PC-3 (cell line): ENCODE data around the gene SIGLEC6.

Source experiments
- EZH2 ChIP-seq: fragments of 300-600 bp; sonication (generic); IDR thresholded peaks from one replicate; pipeline ENCODE4 v1.6.1; 2017; ENCODE audit warnings: antibody characterized with exemption, mild to moderate bottlenecking, low read length; ENCODE audit not compliant: unreplicated experiment
- EZH2phosphoT487 ChIP-seq: fragments of 300-600 bp; sonication (generic); IDR thresholded peaks from 2 replicates; pipeline ENCODE4 v1.6.1; 2018; ENCODE audit warnings: mild to moderate bottlenecking, antibody characterized with exemption, low read length, borderline replicate concordance
- TF ChIP-seq, protein P1 (sequence below): fragments of 300-600 bp; sonication (generic); conservative IDR thresholded peaks from 2 replicates; pipeline ENCODE4 v1.5.1; 2017; ENCODE audit warnings: antibody characterized with exemption, low read depth, mild to moderate bottlenecking, low read length

GRCh38 chr19:51570962-51571575, 39.6 kb upstream of the SIGLEC6 start, which contains the start of gene ZNF175:
- TF ChIP-seq, protein P1, sequence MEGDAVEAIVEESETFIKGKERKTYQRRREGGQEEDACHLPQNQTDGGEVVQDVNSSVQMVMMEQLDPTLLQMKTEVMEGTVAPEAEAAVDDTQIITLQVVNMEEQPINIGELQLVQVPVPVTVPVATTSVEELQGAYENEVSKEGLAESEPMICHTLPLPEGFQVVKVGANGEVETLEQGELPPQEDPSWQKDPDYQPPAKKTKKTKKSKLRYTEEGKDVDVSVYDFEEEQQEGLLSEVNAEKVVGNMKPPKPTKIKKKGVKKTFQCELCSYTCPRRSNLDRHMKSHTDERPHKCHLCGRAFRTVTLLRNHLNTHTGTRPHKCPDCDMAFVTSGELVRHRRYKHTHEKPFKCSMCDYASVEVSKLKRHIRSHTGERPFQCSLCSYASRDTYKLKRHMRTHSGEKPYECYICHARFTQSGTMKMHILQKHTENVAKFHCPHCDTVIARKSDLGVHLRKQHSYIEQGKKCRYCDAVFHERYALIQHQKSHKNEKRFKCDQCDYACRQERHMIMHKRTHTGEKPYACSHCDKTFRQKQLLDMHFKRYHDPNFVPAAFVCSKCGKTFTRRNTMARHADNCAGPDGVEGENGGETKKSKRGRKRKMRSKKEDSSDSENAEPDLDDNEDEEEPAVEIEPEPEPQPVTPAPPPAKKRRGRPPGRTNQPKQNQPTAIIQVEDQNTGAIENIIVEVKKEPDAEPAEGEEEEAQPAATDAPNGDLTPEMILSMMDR: no peak
- no peak for TF ChIP-seq EZH2
- no peak for TF ChIP-seq EZH2phosphoT487
